Stimulated activated CD4-positive, alpha-beta T cell treated with anti-CD3 and anti-CD28 coated beads, Interleukin-1b, Interleukin-23, amount 100 ng/mL, for 48 hours (primary cell): ENCODE measurements around the gene MORC3.
A peak's percentile ranks its signal among the peaks of the same experiment; 100 is the strongest.
"Not testable (repeated sequence)": the region's sequence is repeated elsewhere in the genome, so short reads cannot be mapped to it uniquely, and the experiment has no call there.

Source experiments
- DNase-seq: peaks from one replicate; pipeline ENCODE4 v3.0.0-alpha.2; 2020

MORC3 gene

GRCh38 chr21:36385233-36386030 is 65.4 kb downstream of the MORC3 start, which contains the start of gene CHAF1B:
Gene CHAF1B (plus strand): TSS chr21:36385392. CDS start chr21:36386137, 745 bp downstream.
- DNase-seq = peak; percentile 82

- no peak for DNase-seq
Measured at GRCh38 chr21:36386031-36386642, 66.1 kb downstream of the MORC3 start.

GRCh38 chr21:36388096-36388495 is 68.1 kb downstream of the MORC3 start:
- no peak for DNase-seq

GRCh38 chr21:36388835-36389234 is 68.8 kb downstream of the MORC3 start:
- DNase-seq = no peak

- DNase-seq = not testable (repeated sequence)
Measured at GRCh38 chr21:36391649-36392048, 71.7 kb downstream of the MORC3 start.

- DNase-seq = no peak
Measured at GRCh38 chr21:36395353-36396111, 75.5 kb downstream of the MORC3 start.

- DNase-seq = no peak
Measured at GRCh38 chr21:36396325-36396724, 76.3 kb downstream of the MORC3 start.

GRCh38 chr21:36396971-36397370 is 77.0 kb downstream of the MORC3 start:
- DNase-seq = no peak

- no peak for DNase-seq
Measured at GRCh38 chr21:36397606-36398005, 77.6 kb downstream of the MORC3 start.

- DNase-seq = not testable (repeated sequence)
Measured at GRCh38 chr21:36399736-36400135, 79.7 kb downstream of the MORC3 start.

- no peak for DNase-seq
Measured at GRCh38 chr21:36400719-36401118, 80.7 kb downstream of the MORC3 start.

GRCh38 chr21:36402339-36402738 is 82.3 kb downstream of the MORC3 start:
- DNase-seq = no peak

GRCh38 chr21:36403713-36404112 is 83.7 kb downstream of the MORC3 start:
- DNase-seq = no peak

GRCh38 chr21:36408568-36408967 is 88.6 kb downstream of the MORC3 start:
- no peak for DNase-seq

GRCh38 chr21:36411301-36411700 is 91.3 kb downstream of the MORC3 start:
- no peak for DNase-seq

- no peak for DNase-seq
Measured at GRCh38 chr21:36412916-36413315, 92.9 kb downstream of the MORC3 start.

- DNase-seq = no peak
Measured at GRCh38 chr21:36415375-36415774, 95.4 kb downstream of the MORC3 start.

GRCh38 chr21:36419241-36419640 is 99.2 kb downstream of the MORC3 start:
- DNase-seq = no peak

GRCh38 chr21:36419996-36420395 is 100.0 kb downstream of the MORC3 start:
- peak; percentile 50 for DNase-seq

GRCh38 chr21:36420571-36421339 is 100.8 kb downstream of the MORC3 start:
- no peak for DNase-seq

- DNase-seq = peak; percentile 32
Measured at GRCh38 chr21:36422279-36423098, 102.5 kb downstream of the MORC3 start.
